ENCODE data around the gene HIVEP1. TPM values are rescaled to one million over a fixed set of nuclear protein-coding genes. Genes with fewer than 3 reads are reported as not detected.

The HIVEP1 gene
- total and polyA plus RNA-seq, 3 experiments from 2014 or later = 2.8 to 37.1 (median 33.5) TPM

- Mint-ChIP-seq H3K4me1 (peaks cover 15 to 38% (median 25%) of the 10 kb centered on the region in 3 donors), H3K36me3 (peaks cover 10 to 45% (median 32%) of the 10 kb centered on the region in 3 donors), H3K9me3 (no peaks in the 10 kb centered on the region), H3K27me3 (no peaks in the 10 kb centered on the region), H3K27ac (peak overlapping the region in 1 of 8 donors; percentile 17), H3K4me3 (no peak overlapping the region)
- H3K27ac ChIP-seq (ENCODE audit: low read depth, low read length) = no peak overlapping the region
- no peaks in the 10 kb centered on the region for H3K9me3 ChIP-seq (ENCODE audit: low read length)
- no peak overlapping the region for H3K4me3 ChIP-seq (ENCODE audit: low read length)
- ChIA-PET POLR2A (no interaction called here), CTCF (no interaction called here)
- no peaks in the 10 kb centered on the region for H3K27me3 ChIP-seq (ENCODE audit: insufficient read depth, low read length, poor library complexity, severe bottlenecking)
- H3K36me3 ChIP-seq (ENCODE audit: insufficient read depth, low read length) = peaks cover 11% of the 10 kb centered on the region
- DNase-seq = peak in 1 of 5 donors; percentile 27
- peaks cover 36% of the 10 kb centered on the region for H3K4me1 ChIP-seq (ENCODE audit: insufficient read depth, low read length)
These were observed 113.9 kb downstream of the HIVEP1 start for GRCh38 chr6:12126051-12126450.

- CTCF ChIA-PET = no interaction called here
- POLR2A ChIA-PET = no interaction called here
- Mint-ChIP-seq H3K27ac (no peak overlapping the region), H3K4me3 (no peak overlapping the region), H3K9me3 (no peaks in the 10 kb centered on the region), H3K27me3 (no peaks in the 10 kb centered on the region), H3K4me1 (peaks cover 9 to 36% (median 20%) of the 10 kb centered on the region in 3 donors), H3K36me3 (peaks cover 11 to 27% (median 12%) of the 10 kb centered on the region in 3 donors)
- Histone ChIP-seq H3K9me3 (ENCODE audit: low read length) (no peaks in the 10 kb centered on the region), H3K4me3 (ENCODE audit: low read length) (no peak overlapping the region), H3K27ac (ENCODE audit: low read depth, low read length) (no peak overlapping the region), H3K27me3 (ENCODE audit: insufficient read depth, low read length, poor library complexity, severe bottlenecking) (no peaks in the 10 kb centered on the region), H3K36me3 (ENCODE audit: insufficient read depth, low read length) (no peaks in the 10 kb centered on the region), H3K4me1 (ENCODE audit: insufficient read depth, low read length) (peaks cover 23% of the 10 kb centered on the region)
- no peak for DNase-seq
These were observed 117.4 kb downstream of the HIVEP1 start for GRCh38 chr6:12129523-12129922.

GRCh38 chr6:12132351-12133222 is 120.5 kb downstream of the HIVEP1 start:
- H3K9me3 ChIP-seq (ENCODE audit: low read length) = no peaks in the 10 kb centered on the region
- no peak overlapping the region for H3K27ac Mint-ChIP-seq
- H3K27me3 ChIP-seq (ENCODE audit: insufficient read depth, low read length, poor library complexity, severe bottlenecking) = no peaks in the 10 kb centered on the region
- no peaks in the 10 kb centered on the region for H3K27me3 Mint-ChIP-seq
- ChIA-PET POLR2A (interaction anchor here (0.7 kb wide), 1 partner anchor 42 kb away, joined by 4 read pairs; no protein-coding TSS in a partner anchor), CTCF (no interaction called here)
- no peak overlapping the region for H3K4me3 ChIP-seq (ENCODE audit: low read length)
- H3K4me1 ChIP-seq (ENCODE audit: insufficient read depth, low read length) = peaks cover 3% of the 10 kb centered on the region
- no peak overlapping the region for H3K27ac ChIP-seq (ENCODE audit: low read depth, low read length)
- no peaks in the 10 kb centered on the region for H3K9me3 Mint-ChIP-seq
- H3K36me3 Mint-ChIP-seq = peaks cover 15 to 32% (median 17%) of the 10 kb centered on the region in 3 donors
- H3K4me1 Mint-ChIP-seq = peaks cover 0 to 10% (median 4%) of the 10 kb centered on the region in 3 donors
- DNase-seq = no peak
- H3K36me3 ChIP-seq (ENCODE audit: insufficient read depth, low read length) = no peaks in the 10 kb centered on the region
- H3K4me3 Mint-ChIP-seq = no peak overlapping the region

- Histone ChIP-seq H3K4me1 (ENCODE audit: insufficient read depth, low read length) (peaks cover 18% of the 10 kb centered on the region), H3K36me3 (ENCODE audit: insufficient read depth, low read length) (no peaks in the 10 kb centered on the region), H3K4me3 (ENCODE audit: low read length) (no peak overlapping the region), H3K27ac (ENCODE audit: low read depth, low read length) (no peak overlapping the region), H3K9me3 (ENCODE audit: low read length) (no peaks in the 10 kb centered on the region), H3K27me3 (ENCODE audit: insufficient read depth, low read length, poor library complexity, severe bottlenecking) (no peaks in the 10 kb centered on the region)
- no peak overlapping the region for H3K27ac Mint-ChIP-seq
- H3K36me3 Mint-ChIP-seq = peaks cover 21 to 38% (median 21%) of the 10 kb centered on the region in 3 donors
- CTCF ChIA-PET = no interaction called here
- H3K9me3 Mint-ChIP-seq = no peaks in the 10 kb centered on the region
- peaks cover 12 to 27% (median 20%) of the 10 kb centered on the region in 3 donors for H3K4me1 Mint-ChIP-seq
- no peak for DNase-seq
- no peak overlapping the region for H3K4me3 Mint-ChIP-seq
- no peaks in the 10 kb centered on the region for H3K27me3 Mint-ChIP-seq
- POLR2A ChIA-PET = no interaction called here
These were observed 122.5 kb downstream of the HIVEP1 start for GRCh38 chr6:12134581-12134980.

- POLR2A ChIA-PET = no interaction called here
These were observed 122.9 kb downstream of the HIVEP1 start for GRCh38 chr6:12134991-12135390.

DNA sequence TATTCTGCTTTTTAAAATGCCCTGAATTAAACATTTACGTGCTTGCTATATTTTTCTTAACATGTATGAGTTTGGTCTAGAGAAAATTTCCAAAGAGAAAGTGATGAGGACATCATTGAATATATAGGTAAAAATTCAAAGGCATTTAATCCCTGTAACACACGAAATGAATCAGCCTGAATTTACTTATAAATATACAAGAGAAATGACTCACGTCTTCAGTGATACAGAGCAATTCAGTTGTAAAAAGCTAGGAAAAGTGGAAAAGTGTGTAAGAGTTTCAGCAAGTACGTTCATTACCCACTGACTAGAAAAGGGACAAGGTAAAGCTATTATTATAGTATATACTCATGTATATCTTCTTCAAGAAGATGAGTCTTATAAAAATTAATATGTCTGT is 124.8 kb downstream of the HIVEP1 start:
- H3K27ac ChIP-seq (ENCODE audit: low read depth, low read length) = no peak overlapping the region
- CTCF ChIA-PET = no interaction called here
- Mint-ChIP-seq H3K4me1 (peaks cover 12 to 24% (median 20%) of the 10 kb centered on the region in 3 donors), H3K36me3 (peaks cover 31 to 45% (median 38%) of the 10 kb centered on the region in 3 donors), H3K9me3 (no peaks in the 10 kb centered on the region), H3K27me3 (no peaks in the 10 kb centered on the region), H3K27ac (no peak overlapping the region), H3K4me3 (no peak overlapping the region)
- no peak overlapping the region for H3K4me3 ChIP-seq (ENCODE audit: low read length)
- no peaks in the 10 kb centered on the region for H3K27me3 ChIP-seq (ENCODE audit: insufficient read depth, low read length, poor library complexity, severe bottlenecking)
- no peak for DNase-seq
- POLR2A ChIA-PET = no interaction called here
- peaks cover 18% of the 10 kb centered on the region for H3K4me1 ChIP-seq (ENCODE audit: insufficient read depth, low read length)
- no peaks in the 10 kb centered on the region for H3K9me3 ChIP-seq (ENCODE audit: low read length)
- H3K36me3 ChIP-seq (ENCODE audit: insufficient read depth, low read length) = no peaks in the 10 kb centered on the region

More at GRCh38 chr6:12134991-12135390, 122.9 kb downstream of the HIVEP1 start:
- no peaks in the 10 kb centered on the region for H3K9me3 Mint-ChIP-seq
- H3K27ac Mint-ChIP-seq = no peak overlapping the region
- no peaks in the 10 kb centered on the region for H3K27me3 ChIP-seq (ENCODE audit: insufficient read depth, low read length, poor library complexity, severe bottlenecking)
- H3K4me3 ChIP-seq (ENCODE audit: low read length) = no peak overlapping the region
- no peaks in the 10 kb centered on the region for H3K9me3 ChIP-seq (ENCODE audit: low read length)
- no peak overlapping the region for H3K4me3 Mint-ChIP-seq
- CTCF ChIA-PET = no interaction called here
- peaks cover 18% of the 10 kb centered on the region for H3K4me1 ChIP-seq (ENCODE audit: insufficient read depth, low read length)
- no peak overlapping the region for H3K27ac ChIP-seq (ENCODE audit: low read depth, low read length)
- H3K4me1 Mint-ChIP-seq = peaks cover 12 to 27% (median 20%) of the 10 kb centered on the region in 3 donors
- no peak for DNase-seq
- H3K36me3 ChIP-seq (ENCODE audit: insufficient read depth, low read length) = no peaks in the 10 kb centered on the region
- no peaks in the 10 kb centered on the region for H3K27me3 Mint-ChIP-seq
- H3K36me3 Mint-ChIP-seq = peaks cover 20 to 40% (median 21%) of the 10 kb centered on the region in 3 donors

- CTCF ChIA-PET = no interaction called here
- POLR2A ChIA-PET = no interaction called here
- no peaks in the 10 kb centered on the region for H3K9me3 ChIP-seq (ENCODE audit: low read length)
- H3K27me3 Mint-ChIP-seq = no peaks in the 10 kb centered on the region
- H3K9me3 Mint-ChIP-seq = no peaks in the 10 kb centered on the region
- no peak for DNase-seq
- H3K27me3 ChIP-seq (ENCODE audit: insufficient read depth, low read length, poor library complexity, severe bottlenecking) = no peaks in the 10 kb centered on the region
- no peak overlapping the region for H3K4me3 ChIP-seq (ENCODE audit: low read length)
- no peak overlapping the region for H3K27ac ChIP-seq (ENCODE audit: low read depth, low read length)
- H3K4me3 Mint-ChIP-seq = no peak overlapping the region
- no peaks in the 10 kb centered on the region for H3K36me3 ChIP-seq (ENCODE audit: insufficient read depth, low read length)
- H3K4me1 ChIP-seq (ENCODE audit: insufficient read depth, low read length) = peaks cover 18% of the 10 kb centered on the region
- H3K36me3 Mint-ChIP-seq = peaks cover 32 to 50% (median 44%) of the 10 kb centered on the region in 3 donors
- H3K4me1 Mint-ChIP-seq = peaks cover 12 to 20% (median 20%) of the 10 kb centered on the region in 3 donors
- no peak overlapping the region for H3K27ac Mint-ChIP-seq
These were observed 125.4 kb downstream of the HIVEP1 start for GRCh38 chr6:12137480-12137879.

GRCh38 chr6:12138381-12138780 is 126.3 kb downstream of the HIVEP1 start:
- Mint-ChIP-seq H3K4me1 (peaks cover 12 to 20% (median 20%) of the 10 kb centered on the region in 3 donors), H3K4me3 (peak overlapping the region in 1 of 7 donors; percentile 13), H3K9me3 (no peaks in the 10 kb centered on the region), H3K36me3 (peaks cover 32 to 46% (median 46%) of the 10 kb centered on the region in 3 donors), H3K27ac (peak overlapping the region in 5 of 8 donors; percentile 24 to 84 (median 35)), H3K27me3 (no peaks in the 10 kb centered on the region)
- CTCF ChIA-PET = no interaction called here
- H3K27ac ChIP-seq (ENCODE audit: low read depth, low read length) = no peak overlapping the region
- H3K4me3 ChIP-seq (ENCODE audit: low read length) = no peak overlapping the region
- no peaks in the 10 kb centered on the region for H3K9me3 ChIP-seq (ENCODE audit: low read length)
- H3K36me3 ChIP-seq (ENCODE audit: insufficient read depth, low read length) = no peaks in the 10 kb centered on the region
- DNase-seq = peak in 3 of 5 donors; percentile 37 to 59 (median 58)
- H3K4me1 ChIP-seq (ENCODE audit: insufficient read depth, low read length) = peaks cover 18% of the 10 kb centered on the region
- POLR2A ChIA-PET = no interaction called here
- no peaks in the 10 kb centered on the region for H3K27me3 ChIP-seq (ENCODE audit: insufficient read depth, low read length, poor library complexity, severe bottlenecking)

Measured in CD8-positive, alpha-beta memory T cell (primary cell).